GM12873 (cell line): ENCODE measurements around the gene CEP78.

Experiments used
- TF ChIP-seq, protein P1 (sequence below): IDR thresholded peaks from 2 replicates; pipeline ENCODE4 v1.5.1; 2012; ENCODE audit warnings: low read depth, mild to moderate bottlenecking, moderate library complexity, low read length, control low read depth; ENCODE audit not compliant: insufficient read depth; ENCODE audit errors: missing control alignments

Gene CEP78

GRCh38 chr9:78289474-78289873 lies 53.6 kb downstream of the CEP78 start:
- TF ChIP-seq, protein P1, sequence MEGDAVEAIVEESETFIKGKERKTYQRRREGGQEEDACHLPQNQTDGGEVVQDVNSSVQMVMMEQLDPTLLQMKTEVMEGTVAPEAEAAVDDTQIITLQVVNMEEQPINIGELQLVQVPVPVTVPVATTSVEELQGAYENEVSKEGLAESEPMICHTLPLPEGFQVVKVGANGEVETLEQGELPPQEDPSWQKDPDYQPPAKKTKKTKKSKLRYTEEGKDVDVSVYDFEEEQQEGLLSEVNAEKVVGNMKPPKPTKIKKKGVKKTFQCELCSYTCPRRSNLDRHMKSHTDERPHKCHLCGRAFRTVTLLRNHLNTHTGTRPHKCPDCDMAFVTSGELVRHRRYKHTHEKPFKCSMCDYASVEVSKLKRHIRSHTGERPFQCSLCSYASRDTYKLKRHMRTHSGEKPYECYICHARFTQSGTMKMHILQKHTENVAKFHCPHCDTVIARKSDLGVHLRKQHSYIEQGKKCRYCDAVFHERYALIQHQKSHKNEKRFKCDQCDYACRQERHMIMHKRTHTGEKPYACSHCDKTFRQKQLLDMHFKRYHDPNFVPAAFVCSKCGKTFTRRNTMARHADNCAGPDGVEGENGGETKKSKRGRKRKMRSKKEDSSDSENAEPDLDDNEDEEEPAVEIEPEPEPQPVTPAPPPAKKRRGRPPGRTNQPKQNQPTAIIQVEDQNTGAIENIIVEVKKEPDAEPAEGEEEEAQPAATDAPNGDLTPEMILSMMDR, result no peak

DNA sequence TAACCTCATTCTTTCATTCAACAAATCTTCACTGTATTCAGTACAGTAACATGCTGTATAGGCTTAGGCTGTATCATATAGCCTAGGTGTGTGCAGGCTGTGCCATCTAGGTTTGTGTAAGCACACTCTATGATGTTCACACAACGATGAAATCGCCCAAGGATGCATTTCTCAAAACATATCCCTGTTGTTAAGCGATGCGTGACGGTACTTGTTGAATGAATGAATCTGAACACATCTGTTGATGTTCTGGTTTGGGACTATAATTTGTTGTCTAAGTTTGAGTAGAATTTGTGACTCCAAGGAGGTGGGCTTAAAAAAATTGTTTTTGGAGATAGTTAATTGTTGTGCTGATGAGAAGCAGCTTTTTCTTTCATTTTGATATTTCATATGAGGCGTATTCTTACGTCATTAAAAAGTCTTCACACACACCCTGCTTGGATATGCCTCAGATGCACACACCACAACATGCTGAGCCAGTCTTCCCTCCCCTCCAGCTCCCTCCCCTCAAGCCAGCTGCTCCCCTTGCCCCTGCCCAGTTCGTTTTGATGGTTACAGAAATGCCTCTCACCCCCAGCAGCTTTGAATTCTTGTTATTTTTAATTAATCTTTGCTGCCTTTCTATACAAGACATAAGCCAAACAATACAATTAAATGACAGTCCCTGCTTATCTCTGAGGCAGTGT lies 55.5 kb downstream of the CEP78 start:
- TF ChIP-seq, protein P1, result no peak

DNA sequence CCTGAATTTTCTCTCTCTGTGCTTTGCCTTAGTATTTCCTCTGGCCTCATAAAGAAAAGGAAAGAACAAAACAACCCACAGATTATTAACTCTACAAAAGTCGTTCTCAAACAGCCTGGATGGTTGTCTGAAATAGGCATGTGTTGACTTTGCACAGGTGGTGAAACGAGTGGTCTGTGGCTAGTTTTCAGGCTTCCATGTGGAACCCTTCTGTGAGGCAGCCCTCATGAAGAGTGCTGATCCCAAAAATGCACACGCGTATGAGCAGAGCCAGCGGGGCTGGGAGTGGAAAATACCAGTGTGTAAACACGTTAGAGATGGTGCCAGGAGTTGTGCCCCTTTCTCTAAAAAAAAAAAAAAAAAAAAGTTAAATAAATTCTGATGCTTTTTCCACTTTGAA lies 56.2 kb downstream of the CEP78 start:
- TF ChIP-seq, protein P1, result no peak

GRCh38 chr9:78292716-78293497 lies 57.0 kb downstream of the CEP78 start:
- TF ChIP-seq, protein P1, result no peak

DNA sequence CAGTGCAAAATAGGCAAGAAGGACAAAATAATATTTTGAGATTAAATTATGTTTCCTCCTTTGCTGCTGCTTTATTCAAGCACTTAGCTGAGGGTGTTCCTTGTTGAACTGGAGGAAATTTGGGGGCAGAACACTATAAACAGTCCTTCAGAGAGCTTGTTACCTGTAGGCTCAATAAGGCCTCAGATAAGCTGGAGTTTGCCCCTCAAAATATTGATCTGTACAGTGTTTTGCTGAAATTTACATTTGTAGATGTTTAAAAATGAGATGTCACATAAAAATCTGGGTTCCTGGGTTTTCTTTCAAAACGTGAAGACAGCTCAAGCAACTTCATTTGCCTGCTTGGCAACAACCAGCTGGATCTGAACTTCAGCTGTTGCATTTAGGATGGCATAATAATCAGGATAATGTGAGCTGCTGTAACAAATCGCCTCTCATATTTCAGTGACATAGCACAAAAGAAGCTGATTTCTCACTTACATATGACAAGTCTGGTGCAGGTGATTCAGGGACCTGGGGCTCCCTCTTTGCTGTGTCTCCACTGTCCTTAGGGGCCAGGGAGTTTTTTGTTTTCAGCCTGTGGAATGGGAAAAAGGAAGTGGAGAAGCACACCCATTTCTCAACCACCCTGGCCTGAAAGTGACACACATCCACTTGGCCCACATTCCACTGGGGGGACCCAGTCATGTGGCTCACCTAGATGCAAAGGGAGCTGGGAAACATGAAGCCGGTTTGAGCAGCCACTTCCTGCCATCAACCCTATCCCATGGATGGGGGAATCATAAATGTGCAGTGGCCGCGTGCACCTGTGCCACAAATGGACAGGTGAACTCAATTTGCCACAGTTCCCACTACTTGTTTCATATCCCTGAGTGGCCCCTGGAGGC lies 58.7 kb downstream of the CEP78 start:
- TF ChIP-seq, protein P1, result no peak

DNA sequence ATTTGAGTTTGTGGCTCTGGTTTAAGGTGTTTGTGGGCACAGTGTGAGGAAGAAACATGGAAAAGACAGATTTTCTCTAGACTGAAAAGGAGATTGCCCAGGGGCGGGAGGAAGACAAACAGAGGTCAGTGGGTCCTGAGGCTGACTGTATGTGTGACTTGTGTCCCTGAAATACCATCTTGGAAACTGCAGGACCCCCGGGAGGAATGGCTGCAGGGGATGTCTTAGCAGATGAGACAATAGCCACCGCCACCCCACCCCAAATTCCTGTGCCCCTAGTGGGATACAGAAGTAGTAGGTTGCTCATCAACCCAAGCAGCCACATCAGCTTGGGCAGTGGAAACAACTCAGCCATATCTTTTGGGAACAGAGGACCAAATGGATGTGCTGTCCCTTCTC lies 59.3 kb downstream of the CEP78 start:
- TF ChIP-seq, protein P1, result no peak

DNA sequence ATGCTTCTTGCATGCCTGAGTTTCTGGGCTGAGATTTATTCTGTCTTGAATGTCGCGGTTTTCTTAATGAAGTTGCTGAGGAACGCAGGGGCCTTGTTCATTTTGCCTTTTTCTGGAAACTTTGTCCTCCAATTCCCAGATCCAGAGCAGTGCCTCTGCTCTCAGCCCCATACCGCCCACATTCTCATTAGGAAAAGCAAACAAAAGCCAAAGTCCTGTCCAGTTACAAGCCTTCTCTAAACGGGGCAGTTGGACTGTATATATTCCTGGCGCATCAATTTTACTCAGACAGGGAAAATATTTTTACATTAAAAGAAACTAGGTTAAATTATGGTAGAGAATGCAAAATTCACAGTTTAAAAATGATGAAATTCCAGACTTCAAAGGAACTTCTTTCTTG lies 59.9 kb downstream of the CEP78 start:
- TF ChIP-seq, protein P1, result no peak
